Caki2 (cell line): Measurements from ENCODE around the gene APOL3. TPM values are rescaled to one million over a fixed set of nuclear protein-coding genes. Genes with fewer than 3 reads are reported as not detected.
"Not testable (repeated sequence)": the region's sequence is repeated elsewhere in the genome, so short reads cannot be mapped to it uniquely, and the experiment has no call there.

Source experiments
- DNase-seq: peaks from one replicate; pipeline ENCODE4 v3.0.0-alpha.2; 2015; ENCODE audit warnings: low read depth
- in situ Hi-C: cut with HindIII; loops from 2 replicates; pipeline ENCODE4 v1.10.0; 2016; ENCODE audit warnings: low sequenced_read_pairs, low pct_unique_long_range_greater_than_20kb, mixed read lengths
- total RNA-seq: library from RNA; depleted of rRNA; stranded (reverse); fragments of >200 nt; shearing (Covaris generic); gene quantifications from 2 replicates; pipeline ENCODE4 v1.2.3, GENCODE V29; 2014; ENCODE audit warnings: low replicate concordance; rRNA removed

APOL3 gene, protein sequence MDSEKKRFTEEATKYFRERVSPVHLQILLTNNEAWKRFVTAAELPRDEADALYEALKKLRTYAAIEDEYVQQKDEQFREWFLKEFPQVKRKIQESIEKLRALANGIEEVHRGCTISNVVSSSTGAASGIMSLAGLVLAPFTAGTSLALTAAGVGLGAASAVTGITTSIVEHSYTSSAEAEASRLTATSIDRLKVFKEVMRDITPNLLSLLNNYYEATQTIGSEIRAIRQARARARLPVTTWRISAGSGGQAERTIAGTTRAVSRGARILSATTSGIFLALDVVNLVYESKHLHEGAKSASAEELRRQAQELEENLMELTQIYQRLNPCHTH
- 2.3 and 11.0 TPM in 2 replicates for total RNA-seq

GRCh38 chr22:36160499-36160942 is at the start of gene APOL3:
Gene APOL3 (minus strand): TSS chr22:36160755. CDS start chr22:36149055, 11,700 bp downstream.
- in situ Hi-C loops: no loop called here
- no peak for DNase-seq

GRCh38 chr22:36210224-36210623 is 49.7 kb upstream of the APOL3 start:
- in situ Hi-C loops: no loop called here
- DNase-seq: no peak

DNA sequence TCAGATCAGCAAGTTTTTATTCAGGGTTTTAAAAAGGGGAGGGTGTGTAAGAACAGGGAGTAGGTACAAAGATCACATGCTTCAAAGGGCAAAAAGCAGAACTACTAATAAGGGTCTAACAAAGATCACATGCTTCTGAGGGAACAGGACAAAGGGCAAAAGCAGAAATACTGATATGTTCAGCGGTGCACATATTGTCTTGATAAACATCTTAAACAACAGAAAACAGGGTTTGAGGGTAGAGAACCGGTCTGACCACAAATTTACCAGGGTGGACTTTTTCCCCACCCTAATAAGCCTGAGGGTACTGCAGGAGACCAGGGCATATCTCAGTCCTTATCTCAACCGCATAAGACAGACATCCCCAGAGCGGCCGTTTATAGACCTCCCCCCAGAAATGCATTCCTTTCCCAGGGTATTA is 48.9 kb upstream of the APOL3 start:
- in situ Hi-C loops, DNase-seq: not testable (repeated sequence)

- in situ Hi-C loops: no loop called here
Measured at GRCh38 chr22:36208914-36209313, 48.4 kb upstream of the APOL3 start.

DNA sequence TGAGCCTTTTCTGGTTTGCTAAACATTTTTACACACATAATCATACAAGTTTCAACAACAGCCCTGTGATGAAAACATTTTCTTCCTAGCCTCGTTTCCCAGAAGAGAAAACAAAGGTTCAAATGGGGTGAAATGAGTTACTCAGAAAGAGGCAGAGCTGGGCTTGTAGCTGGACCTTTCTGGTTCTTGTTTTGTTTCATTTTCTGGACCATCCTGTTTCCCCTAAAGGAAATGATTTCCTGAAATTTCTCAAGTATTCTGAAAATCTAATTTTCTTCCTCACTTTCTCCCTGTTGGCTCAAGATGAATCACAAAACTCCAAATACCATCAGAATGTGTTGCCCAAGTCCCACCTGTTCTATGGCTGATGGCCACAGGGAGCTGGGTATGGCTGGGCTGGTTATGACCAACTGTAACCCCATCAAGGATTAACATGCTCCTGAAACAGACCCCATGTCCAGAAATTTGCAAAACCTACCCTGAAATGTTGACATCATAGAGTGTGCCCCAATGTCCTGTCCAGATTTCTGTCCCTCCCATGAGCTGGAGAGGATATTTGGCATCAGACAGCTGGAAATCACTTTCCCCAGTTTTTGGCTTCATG is 47.7 kb upstream of the APOL3 start:
- DNase-seq: no peak
- in situ Hi-C loops: no loop called here

More at GRCh38 chr22:36208914-36209313, 48.4 kb upstream of the APOL3 start:
- DNase-seq: no peak

- in situ Hi-C loops: no loop called here
- DNase-seq: no peak
Measured at GRCh38 chr22:36206255-36206654, 45.7 kb upstream of the APOL3 start.

GRCh38 chr22:36205573-36205972 is 45.0 kb upstream of the APOL3 start:
- DNase-seq, in situ Hi-C loops: not testable (repeated sequence)

GRCh38 chr22:36204632-36205015 is 44.1 kb upstream of the APOL3 start:
- no peak for DNase-seq
- in situ Hi-C loops: no loop called here

GRCh38 chr22:36204001-36204631 is 43.6 kb upstream of the APOL3 start:
- in situ Hi-C loops: no loop called here
- DNase-seq: no peak

DNA sequence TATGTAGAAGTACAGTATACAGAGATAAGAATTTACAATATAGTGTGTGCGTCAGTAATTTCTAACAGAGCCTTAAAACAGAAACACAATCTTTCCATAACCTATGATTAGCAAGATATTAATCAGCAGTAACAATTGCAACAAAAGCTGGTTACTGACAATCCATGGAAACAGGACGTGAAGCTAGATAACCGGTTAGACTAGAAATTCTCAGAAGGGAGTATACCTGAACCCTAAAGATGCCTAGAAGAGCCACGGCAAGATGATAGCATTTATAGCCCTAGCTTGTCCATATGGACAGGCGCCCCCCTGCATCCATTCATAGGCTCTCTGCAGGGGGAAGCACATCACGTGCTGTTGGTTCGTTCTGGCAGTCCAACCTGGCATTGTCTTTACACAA is 42.9 kb upstream of the APOL3 start:
- DNase-seq, in situ Hi-C loops: not testable (repeated sequence)

GRCh38 chr22:36202906-36203305 is 42.4 kb upstream of the APOL3 start:
- DNase-seq, in situ Hi-C loops: not testable (repeated sequence)

- in situ Hi-C loops: no loop called here
- DNase-seq: no peak
Measured at GRCh38 chr22:36201630-36202319, 41.2 kb upstream of the APOL3 start, which contains the start of gene APOL4. Gene APOL4 (minus strand): TSS chr22:36201809. CDS start chr22:36201734, 75 bp downstream.

- DNase-seq: not testable (repeated sequence)
Measured at GRCh38 chr22:36201025-36201424, 40.5 kb upstream of the APOL3 start.

DNA sequence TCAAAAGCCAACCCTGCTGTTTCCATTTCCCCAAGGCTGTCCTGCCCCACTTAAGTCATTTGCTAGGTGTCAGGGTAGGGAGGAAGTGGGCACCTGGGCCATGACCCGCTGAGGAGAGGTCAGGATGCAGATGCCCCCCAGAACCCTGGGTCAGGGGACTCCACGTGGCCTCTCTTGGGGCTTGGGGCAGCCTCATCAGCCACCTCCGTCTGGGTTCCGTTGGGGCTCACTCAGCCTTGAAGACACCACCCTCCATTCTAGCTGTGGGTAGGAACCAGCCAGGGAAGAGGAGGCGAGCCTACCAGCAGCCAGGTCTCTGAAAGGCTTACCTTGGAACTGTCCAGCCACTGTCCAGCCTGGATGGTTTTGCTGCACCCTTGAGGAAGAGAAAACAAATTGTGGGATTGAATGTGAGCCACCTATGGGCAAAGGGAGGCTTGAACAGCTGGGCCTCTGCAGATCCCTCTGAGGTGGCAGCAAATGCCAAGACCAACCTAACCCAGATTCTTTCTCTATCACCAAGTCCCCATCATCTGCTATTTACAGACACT is 38.5 kb upstream of the APOL3 start:
- in situ Hi-C loops: no loop called here
- DNase-seq: peak; percentile 4

More at GRCh38 chr22:36201025-36201424, 40.5 kb upstream of the APOL3 start:
- in situ Hi-C loops: not testable (repeated sequence)

GRCh38 chr22:36198536-36198935 is 38.0 kb upstream of the APOL3 start:
- in situ Hi-C loops: no loop called here
- DNase-seq: no peak

DNA sequence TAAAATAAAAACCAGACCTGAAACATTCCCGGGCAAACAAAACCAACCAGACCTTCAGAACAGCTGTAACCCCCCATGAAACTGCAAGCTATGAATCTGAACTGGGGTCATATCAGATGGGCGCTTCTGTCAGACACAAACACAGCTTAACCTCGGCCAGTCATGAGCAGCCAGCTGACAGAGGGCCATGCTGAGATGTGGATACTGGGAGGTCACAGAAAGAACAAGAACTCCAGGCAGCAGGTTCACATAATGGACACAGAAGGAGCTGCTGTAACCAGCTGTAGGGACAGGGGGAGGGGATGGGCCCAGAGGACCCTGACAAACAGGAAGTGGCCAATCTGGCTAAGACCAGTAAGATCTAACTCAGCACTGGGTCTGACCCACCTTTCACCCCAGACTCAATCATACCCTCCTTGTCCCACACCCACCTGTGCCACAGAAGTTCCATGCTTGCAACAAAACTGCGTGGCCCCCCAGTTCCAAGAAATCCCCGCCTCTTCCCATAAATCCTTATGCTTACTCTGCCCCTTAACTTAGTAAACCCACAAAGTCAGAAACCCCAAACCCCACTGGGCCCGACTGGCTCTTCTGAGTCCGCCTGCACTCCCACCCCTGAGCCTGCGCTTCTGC is 37.1 kb upstream of the APOL3 start:
- DNase-seq: no peak
- in situ Hi-C loops: no loop called here

DNA sequence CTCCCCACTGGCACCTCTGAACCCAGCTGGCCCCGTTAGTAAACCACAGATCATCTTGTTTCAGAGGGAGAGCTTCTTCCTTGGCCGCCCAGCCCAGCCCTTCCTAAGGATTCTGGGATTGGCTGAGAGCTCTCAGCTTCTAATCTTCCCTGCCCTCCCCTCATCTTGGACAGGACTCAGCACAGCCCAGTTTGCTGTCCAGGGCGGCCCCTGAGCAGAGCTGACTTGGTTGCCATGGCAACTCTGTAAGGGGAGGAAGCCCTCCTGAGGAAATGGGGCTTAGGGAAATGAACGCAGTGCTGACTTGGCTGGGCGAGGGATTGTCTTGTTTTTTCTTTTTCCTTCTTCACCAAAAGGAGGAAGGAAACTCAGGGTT is 36.5 kb upstream of the APOL3 start:
- in situ Hi-C loops: no loop called here
- no peak for DNase-seq
